Dermis blood vessel endothelial cell (primary cell): ENCODE data around the gene RSPH3. TPM values are rescaled to one million over a fixed set of nuclear protein-coding genes. Genes with fewer than 3 reads are reported as not detected.
A peak's percentile ranks its signal among the peaks of the same experiment; 100 is the strongest.
"Not testable (repeated sequence)": the region's sequence is repeated elsewhere in the genome, so short reads cannot be mapped to it uniquely, and the experiment has no call there.

Experiments used
- DNase-seq: peaks from one replicate; pipeline ENCODE4 v3.0.0; 2010
- total RNA-seq: library from RNA; depleted of rRNA; stranded (reverse); fragments of >200 nt; gene quantifications from 2 replicates; pipeline ENCODE4 v1.2.3, GENCODE V29; 2014

Gene RSPH3
- total RNA-seq, 1 donor from 2014 or later, result 2.6 TPM

DNA sequence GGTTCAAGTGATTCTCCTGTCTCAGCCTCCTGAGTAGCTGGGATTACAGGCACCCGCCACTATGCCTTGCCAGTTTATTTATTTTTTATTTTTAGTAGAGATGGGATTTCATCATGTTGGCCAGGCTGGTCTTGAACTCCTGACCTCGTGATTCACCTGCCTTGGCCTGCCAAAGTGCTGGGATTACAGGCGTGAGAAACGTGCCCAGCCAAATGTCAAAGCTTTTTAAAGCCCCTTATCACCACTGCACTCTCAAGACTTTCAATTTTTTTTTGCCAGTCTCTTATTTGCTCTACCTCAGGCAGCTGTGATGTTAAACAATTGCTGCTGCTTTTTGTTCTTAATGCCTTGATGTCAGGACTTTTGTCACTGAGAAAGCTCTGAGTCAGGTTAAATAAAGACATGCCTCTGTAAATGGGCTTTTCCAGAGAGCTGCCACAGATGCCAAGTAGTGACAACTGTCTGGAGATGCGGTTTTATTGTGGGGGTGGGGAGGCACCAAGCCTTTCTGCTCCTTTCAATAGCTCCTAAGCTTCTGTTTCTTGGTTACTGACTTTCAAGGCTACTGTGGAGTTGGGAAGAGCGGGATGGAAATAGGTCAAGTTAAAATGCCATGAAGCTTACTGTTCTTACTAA lies 29.2 kb downstream of the RSPH3 start:
- DNase-seq, result no peak

DNA sequence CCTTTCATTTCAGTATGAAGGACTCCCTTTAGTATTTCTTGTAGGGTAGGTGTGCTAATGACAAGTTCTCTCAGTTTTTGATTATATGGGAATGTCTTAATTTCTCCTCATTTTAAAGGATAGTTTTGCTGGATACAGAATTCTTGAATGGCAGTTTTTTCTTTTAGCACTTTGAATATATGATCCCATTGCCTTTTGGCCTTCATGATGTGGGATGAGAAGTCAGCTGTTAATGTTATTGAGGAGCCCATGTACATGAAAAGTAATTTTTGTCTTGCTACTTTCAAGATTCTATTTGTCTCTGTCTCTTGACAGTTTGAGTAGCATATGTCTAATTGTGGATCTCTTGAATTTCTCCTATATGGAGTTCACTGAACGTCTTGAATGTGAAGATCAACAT lies 30.9 kb downstream of the RSPH3 start:
- no peak for DNase-seq

DNA sequence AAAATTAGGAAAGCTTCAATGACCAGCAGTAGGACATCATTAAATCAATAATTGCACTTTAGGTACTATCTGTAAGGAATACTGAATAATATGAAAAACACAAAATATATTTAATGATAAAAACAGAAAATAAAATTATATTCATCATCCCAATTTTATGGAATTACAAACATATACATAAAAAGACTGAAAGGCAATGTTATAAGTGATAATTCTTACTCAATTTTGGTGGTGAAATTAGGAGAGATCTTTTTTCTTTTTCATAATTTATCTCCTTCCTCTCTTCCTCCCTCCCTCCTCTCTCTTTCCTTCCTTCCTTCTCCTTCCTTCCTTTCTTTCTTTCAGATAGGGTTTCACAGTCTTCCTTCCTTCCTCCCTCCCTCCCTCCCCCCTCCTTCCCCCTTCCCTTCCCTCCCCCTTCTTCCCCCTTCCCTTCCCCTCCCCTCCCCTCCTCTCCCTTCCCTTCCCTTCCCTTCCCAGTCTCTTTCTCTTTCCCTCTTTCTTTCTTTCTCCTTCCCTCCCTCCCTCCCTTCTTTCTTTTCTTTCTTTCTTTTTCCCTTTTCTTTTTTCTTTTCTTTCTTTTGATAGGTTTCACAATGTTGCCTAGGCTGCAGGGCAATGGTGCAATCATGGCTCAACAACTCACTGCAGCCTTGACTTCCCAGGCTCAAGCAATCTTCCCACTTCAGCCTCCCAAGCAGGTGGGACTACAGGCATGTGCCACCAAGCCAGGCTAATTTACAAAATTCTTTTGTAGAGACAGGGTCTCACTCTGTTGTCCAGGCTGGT lies 36.8 kb downstream of the RSPH3 start:
- DNase-seq, result no peak

DNA sequence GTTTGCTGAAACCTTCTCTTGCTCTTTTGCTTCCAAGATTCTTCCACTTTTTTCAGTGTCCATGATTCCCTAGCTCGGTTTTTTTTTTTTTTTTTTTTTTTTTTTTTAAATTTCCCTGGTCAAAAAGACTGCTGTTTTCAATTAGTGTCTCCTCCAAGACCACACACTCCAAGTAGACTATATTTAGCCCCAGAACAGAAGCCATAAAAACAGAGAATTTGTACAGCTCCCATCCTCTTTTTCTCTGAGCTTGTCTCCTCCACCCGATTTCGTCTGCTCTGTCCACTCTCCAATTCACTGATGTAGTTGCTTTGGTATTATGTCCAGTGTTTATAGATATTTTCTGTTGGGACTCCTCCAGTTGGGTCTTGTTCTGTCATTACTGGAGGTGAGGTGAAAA lies 37.6 kb downstream of the RSPH3 start:
- DNase-seq, result no peak

DNA sequence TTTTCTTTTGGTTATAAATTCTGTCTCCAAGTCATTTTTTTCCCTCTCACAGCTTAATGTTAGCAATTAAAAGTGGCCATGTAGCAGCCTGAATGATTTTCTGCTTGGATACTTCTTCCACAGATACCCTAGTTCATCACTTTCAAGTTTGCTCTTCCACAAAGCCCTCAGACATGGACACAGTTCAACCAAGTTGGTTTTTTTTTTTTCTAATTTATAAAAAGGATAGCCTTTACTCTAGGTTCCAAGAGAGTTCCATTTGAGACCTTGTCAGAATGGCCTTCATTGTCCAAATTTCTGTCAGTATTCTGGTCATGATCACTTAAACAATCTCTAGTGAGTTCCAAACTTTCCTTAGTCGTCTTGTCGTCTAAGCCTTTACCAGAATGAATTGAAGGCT lies 40.0 kb downstream of the RSPH3 start:
- no peak for DNase-seq

DNA sequence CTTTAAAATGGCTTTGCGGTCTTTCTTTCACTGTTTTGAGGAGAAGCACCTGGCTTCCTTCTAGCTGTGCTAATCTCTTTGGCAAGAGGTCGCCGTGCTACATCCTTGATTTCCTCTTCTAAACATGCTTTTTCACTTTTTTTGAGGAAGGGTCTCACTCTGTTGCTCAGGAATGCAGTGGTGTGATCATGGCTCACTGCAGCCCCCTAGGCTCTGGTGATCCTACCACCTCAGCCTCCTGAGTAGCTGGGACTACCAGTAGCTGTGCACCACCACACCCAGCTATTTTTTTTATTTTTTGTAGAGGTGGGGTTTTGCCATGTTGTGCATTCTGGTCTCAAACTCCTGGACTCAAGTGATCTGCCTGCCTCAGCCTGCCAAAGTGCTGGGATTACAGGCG lies 40.5 kb downstream of the RSPH3 start:
- DNase-seq, result no peak

DNA sequence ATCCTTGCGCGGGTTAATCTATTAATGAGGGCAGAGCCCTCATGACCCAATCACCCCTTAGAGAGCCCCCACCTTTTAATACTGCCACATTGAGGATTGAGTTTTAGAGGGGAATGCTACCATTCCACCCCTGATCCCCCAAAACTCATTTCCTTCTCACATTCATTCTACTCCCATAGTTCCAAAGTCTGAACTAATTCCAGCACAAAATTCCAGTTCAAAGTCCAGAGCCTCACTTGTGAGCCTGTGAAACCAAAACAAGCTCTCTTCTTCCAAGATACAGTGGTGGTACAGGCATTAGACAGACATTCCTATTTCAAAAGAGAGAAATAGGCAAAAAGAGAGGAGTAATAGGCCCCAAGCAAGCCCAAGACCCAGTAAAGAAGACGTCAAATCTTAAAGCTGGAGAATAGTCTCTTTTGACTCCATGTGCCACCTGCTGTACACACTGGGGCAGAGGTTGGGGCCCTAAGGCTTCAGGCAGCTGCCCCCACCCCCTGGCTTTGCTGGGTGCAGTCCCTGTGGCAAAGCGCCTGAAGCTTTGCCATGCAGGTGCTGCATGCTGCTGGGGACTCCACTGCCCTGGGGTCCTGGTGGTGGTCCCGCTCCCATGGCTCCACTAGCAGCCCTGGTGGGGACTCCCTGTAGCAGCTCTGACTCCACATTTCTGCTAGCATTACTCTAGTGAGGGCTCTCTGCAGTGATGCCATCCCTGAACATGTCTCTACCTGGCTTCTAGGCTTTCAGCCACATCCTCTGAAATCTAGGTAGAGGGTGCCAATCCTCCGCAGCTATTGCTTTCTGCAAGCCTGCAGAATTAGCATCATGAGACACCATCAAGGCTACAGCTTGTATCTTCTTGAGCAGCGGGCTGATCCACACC lies 41.3 kb downstream of the RSPH3 start:
- DNase-seq, result no peak

DNA sequence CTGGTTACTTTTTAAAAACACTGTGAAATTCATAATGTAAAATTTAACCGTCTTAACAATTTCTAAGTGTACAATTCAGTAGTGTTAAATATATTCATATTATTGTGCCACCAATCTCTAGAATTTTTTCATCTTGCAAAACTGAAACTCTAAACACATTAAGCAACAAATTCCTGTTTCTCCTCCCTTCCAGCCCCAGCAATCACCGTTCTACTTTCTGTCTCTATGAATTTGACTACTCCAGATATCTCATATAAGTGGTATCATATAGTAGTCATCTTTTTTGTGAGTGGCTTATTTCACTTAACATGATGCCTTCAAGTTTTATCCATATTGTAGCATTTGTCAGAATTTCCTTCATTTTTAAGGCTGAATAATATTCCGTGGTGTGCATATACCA lies 44.7 kb downstream of the RSPH3 start:
- DNase-seq, result no peak

DNA sequence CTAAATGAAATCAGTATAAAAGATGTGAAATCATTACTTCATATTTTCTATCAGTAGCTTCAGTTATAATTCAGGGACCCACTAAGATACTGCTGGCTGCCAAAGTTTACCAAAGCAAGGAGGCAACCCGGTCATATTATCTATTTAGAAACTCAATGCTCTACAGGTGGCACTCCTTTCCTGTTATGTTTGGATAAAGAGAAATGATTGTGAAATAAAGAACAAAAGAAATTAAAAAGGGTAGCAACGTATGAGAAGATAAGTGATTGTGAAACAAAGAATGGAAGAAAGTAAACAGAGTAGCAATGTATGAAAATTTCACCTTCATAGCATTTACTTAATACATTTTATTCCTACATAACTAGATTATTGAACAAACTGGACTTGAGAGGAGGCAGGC lies 45.2 kb downstream of the RSPH3 start:
- no peak for DNase-seq

DNA sequence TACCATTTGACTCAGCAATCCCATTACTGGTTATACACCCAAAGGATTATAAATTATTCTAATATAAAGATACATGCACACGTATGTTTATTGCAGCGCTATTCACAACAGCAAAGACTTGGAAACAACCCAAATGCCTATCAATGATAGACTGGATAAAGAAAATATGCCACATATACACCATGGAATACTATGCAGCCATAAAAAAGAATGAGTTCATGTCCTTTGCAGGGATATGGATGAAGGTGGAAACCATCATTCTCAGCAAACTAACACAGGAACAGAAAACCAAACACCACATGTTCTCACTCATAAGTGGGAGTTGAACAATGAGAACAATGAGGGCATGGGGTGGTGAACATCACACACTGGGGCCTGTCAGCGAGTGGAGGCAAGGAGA lies 48.0 kb downstream of the RSPH3 start:
- DNase-seq, result not testable (repeated sequence)

DNA sequence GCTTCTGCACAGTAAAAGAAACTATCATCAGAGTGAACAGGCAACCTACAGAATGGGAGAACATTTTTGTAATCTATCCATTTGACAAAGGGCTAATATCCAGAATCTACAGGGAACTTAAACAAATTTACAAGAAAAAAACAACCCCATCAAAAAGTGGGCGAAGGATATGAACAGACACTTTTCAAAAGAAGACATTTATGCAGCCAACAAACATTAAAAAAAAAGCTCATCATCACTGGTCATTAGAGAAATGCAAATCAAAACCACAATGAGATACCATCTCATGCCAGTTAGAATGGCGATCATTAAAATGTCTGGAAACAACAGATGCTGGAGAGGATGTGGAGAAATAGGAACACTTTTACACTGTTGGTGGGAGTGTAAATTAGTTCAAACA lies 48.4 kb downstream of the RSPH3 start:
- DNase-seq, result not testable (repeated sequence)

DNA sequence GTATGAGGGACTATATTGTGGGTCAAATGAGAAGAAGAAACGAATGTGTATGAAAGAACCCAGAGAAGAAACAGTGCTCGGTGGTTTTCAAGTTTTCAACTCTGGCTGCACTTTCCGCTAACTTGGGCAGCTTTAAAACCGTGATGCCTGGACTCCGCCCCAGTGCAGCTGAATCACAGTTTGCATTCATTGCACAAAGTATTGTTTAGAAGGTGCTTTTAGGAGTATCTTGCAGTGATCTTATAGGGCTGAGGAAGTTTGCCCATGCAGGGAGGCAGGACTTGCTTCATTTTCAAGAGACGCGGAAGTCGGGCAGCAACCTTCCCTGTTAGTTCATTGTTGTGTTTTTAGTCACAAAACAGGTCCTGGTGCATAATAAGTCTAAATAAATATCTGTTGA lies 52.7 kb downstream of the RSPH3 start:
- DNase-seq, result no peak

DNA sequence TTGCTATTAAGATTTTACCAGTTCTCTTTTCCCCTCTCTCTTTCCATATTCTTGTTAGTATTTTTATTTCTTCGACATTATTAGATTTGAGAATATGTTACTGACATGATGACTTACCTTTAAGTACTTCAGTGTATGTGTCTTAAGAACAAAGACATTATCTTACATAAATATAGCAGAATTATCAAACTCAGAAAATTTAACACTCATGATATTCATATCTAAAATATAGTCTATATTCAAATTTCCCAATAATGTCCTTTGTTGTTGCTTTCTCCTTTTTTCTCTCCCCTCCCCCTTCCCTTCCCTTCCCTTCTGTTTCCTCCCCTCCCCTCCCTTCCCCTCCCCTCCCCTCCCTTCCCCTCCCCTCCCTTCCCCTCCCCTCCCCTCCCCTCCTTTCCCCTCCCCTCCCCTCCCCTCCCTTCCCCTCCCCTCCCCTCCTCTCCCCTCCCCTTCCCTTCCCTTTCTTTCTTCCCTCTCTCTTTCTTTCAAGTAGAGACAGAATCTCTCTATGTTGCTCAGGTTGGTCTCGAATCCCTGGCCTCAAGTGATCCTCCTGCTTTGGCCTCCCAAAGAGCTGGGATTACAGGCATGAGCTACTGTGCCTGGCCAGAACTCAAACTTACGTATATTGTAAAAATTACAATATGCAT lies 56.5 kb downstream of the RSPH3 start:
- no peak for DNase-seq

DNA sequence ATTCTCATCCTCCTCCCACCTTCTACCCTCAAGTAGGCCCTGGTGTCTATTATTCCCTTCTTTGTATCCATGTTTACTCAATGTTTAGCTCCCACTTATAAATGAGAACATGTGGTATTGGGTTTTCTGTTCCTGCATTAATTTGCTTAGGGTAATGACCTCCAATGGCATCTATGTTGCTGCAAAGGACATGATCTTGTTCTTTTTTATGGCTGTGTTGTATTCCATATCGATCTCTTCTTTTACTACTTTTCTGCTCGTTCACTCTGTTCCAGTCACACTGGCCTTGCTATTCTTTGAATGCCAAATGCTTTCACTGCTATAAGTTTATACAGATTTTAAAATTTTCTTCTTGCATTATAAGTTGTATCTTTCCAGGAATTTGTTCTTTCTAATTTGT lies 57.7 kb downstream of the RSPH3 start:
- DNase-seq, result no peak

DNA sequence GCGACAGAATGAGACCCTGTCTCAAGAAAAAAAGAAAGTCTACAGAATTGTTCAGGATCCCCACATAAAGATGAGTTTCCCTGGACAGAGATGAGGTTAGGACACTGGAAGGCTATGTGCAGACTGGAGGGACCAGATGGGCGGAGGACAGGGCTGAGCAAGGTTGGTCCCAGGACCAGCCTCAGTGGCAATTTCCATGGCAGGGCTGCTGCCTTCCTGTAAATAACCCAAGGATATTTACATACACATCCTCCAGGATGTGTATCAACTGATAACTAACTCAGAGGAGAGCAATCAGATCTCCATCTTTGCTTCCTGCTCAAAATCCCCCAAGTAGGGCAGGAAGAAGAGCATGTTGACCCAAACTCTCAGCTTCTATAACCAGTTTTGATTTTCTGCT lies 58.8 kb downstream of the RSPH3 start:
- no peak for DNase-seq

DNA sequence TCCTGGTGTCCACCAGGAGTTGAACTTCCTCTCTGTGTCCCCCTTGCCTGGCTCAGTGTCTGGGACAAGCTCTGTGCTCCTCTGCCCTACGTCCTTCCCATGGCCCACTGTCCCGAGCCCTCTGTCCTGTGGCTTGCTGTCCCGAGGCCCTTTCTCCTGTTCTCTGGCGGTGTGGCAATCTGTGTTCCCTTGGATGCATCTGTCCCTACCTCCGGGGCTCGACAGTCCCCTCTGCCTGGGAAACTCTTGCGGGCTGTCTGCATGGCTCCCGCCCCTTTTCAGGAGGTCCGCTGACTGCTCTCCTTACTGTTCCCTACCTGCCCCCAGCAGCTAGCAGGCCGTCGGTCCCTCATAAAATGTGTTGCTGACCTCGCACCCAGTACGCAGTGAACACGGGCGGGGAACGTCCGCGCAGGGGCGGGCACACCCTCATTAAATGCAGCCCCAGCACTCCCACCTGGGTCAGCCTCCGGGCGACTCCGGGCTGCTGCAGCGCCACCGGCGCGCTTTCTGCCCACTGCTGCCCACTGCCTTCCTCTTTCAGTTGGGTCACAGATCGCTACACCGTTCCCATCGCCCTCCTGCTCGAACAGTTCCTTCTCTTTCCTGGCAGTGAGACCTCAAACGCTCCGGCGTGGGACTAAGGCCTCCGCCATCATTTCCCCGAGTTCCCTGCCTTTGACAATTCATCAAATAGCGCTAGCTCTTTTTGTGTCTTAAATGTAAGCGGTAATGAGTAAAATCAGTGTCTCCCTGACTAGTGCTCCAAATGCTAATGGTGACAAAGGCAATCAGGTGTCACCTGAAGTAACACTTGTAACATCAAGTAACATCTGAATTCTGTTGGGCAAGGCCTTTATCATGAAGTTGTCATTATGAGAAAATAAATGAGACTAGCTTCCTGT lies 60.5 kb downstream of the RSPH3 start:
- DNase-seq, result peak; percentile 13

DNA sequence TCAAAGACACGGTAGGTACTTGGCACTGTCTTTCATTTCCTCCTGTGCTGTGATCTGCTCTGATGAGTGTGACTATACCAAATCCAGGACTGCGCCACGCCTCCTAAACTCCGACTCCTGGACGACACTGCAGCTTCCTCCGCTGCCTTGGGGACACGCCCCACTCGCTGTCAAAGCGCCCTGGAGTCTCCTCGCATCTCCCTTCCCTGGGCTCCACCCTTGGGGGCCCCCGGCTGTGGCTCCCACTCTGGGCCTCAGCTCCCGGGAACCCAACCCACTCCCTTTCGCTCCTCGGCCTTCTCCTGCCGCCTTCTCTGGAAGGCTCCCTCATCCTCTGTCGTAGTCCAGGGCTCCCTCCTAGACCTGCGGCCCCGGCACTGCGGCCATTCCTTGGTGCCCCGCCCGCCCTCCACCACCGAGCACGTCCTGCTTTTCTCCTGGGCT lies 61.2 kb downstream of the RSPH3 start:
- no peak for DNase-seq

DNA sequence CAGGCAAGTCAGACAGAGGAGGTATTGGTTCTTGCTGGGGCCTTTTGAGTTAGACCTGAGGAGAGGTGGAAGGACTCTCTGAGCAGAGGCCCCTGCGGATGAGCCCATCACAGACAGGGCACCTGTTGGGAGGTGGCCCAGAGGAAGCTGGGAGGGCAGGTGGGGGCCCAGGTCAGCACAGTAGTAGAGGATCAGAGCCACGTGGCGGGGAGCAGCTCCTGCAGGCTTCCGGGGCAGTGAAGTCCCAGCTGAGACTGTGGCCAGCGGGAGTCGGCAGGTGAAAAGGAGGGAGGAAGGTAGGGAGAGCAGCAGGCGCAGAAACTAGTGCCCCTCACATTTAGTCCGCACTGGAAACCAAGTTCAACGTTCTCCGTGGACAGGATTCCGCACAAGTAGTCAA lies 61.8 kb downstream of the RSPH3 start:
- no peak for DNase-seq

DNA sequence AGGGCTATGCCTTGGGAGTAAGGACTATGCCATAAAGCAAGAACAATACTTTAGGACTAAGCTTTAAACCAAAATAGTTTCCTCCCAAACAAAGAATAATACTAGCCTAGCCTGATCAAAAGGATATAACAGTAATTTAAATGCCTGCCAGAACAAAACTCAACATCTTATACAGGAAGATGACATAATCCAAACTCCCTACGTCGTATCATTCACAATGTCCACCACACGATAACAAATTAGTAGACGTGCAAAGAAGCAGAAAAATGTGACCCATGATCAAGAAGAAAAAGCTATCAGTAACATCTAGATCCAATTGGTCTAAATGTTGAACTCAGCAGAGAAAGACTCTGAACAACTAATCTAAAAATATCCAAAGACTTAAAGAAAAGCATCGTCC lies 65.8 kb downstream of the RSPH3 start:
- DNase-seq, result peak; percentile 24

DNA sequence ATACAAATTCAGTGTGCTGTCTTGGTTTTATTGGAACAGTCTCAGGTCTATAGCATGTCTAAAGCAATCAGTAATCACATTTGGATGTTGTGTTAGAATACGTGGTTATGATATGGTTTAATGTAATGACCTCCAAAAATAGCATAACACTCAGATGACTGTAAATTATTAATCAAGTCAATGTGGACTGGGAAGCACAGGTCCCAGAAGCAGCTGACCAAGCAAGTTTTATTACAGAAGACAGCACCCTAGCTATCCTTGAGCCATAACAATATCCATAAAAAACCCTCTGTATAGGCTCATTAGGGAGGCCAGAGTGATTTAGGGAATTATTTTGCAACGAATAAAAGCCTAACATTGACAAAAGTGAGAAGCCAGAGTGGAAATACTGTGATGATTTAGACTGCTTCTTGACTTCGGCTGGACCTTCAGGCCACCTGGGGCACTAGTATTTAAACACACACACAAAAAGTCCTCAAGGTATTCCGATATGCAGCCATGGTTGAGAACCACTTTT lies 66.9 kb downstream of the RSPH3 start:
- no peak for DNase-seq

DNA sequence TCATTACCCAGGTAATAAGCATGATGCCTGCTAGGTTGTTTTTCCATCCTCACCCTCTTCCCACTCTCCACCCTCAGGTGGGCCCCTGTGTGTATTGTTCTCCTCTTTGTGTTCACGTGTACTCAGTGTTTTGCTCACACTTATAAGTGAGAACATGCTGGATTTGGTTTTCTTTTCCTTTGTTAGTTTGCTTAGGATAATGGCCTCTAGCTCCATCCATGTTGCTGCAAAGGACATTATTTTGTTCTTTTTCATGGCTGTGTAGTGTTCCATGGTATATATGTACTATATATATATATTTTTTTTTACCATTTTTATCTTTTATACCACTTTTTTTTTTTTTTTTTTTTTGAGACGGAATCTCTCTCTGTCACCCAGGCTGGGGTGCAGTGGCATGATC lies 71.9 kb downstream of the RSPH3 start:
- DNase-seq, result no peak

DNA sequence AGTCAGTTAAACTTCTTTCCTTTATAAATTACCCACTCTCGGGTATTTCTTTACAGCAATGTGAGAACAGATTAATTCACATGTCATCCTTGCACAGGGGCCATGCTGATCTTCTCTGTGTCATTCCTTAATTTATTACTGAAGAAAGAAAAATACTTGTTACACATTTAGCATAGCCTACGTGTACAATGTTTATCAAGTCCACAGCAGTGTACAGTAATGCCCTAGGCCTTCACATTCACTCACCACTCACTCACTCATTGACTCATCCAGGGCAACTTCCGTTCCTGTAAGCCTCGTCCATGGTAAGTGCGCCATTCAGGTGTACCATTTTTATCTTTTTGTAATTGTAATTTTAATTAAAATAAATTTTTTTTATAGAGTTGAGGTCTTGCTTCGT lies 73.6 kb downstream of the RSPH3 start:
- DNase-seq, result no peak
